ENCODE data around the gene ABCC10. TPM values are rescaled to one million over a fixed set of nuclear protein-coding genes. Genes with fewer than 3 reads are reported as not detected.
"Not testable (repeated sequence)": the region's sequence is repeated elsewhere in the genome, so short reads cannot be mapped to it uniquely, and the experiment has no call there.

The ABCC10 gene
- total RNA-seq, 6 experiments from 2014 or later, result 26.2 to 41.6 (median 30.3) TPM

DNA sequence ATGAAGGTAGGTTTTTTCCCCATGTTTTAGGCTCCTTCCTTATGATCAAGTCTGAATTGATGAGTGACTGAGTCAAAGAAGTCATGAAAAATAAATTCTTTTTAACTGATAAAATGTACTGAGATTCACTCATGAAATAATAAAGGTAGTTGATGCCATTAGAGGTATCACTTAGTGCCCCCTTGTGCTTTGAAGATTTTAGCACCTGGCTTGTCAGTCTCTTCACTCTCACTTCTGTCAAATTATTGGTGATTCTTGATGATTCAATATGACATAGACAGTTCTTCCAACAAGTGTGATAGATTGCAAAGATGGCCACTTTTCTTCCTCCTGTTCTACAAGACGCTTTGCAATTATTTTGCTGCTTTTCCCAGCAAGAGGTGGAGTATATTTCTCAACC lies 32.2 kb downstream of the ABCC10 start:
- TF ChIP-seq, protein P1, sequence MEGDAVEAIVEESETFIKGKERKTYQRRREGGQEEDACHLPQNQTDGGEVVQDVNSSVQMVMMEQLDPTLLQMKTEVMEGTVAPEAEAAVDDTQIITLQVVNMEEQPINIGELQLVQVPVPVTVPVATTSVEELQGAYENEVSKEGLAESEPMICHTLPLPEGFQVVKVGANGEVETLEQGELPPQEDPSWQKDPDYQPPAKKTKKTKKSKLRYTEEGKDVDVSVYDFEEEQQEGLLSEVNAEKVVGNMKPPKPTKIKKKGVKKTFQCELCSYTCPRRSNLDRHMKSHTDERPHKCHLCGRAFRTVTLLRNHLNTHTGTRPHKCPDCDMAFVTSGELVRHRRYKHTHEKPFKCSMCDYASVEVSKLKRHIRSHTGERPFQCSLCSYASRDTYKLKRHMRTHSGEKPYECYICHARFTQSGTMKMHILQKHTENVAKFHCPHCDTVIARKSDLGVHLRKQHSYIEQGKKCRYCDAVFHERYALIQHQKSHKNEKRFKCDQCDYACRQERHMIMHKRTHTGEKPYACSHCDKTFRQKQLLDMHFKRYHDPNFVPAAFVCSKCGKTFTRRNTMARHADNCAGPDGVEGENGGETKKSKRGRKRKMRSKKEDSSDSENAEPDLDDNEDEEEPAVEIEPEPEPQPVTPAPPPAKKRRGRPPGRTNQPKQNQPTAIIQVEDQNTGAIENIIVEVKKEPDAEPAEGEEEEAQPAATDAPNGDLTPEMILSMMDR (IDR thresholded peaks at IDR 0.05), result no peak
- no peak overlapping the region for H3K4me3 Mint-ChIP-seq
- DNase-seq, result no peak
- no peak overlapping the region for H3K27ac Mint-ChIP-seq
- no peaks in the 10 kb centered on the region for H3K36me3 Mint-ChIP-seq (ENCODE audit: low read depth)
- H3K9me3 Mint-ChIP-seq, result no peaks in the 10 kb centered on the region
- H3K27me3 Mint-ChIP-seq (ENCODE audit: insufficient read depth), result peaks cover 15% of the 10 kb centered on the region
- peaks cover 7% of the 10 kb centered on the region for H3K4me1 Mint-ChIP-seq (ENCODE audit: low read depth)

DNA sequence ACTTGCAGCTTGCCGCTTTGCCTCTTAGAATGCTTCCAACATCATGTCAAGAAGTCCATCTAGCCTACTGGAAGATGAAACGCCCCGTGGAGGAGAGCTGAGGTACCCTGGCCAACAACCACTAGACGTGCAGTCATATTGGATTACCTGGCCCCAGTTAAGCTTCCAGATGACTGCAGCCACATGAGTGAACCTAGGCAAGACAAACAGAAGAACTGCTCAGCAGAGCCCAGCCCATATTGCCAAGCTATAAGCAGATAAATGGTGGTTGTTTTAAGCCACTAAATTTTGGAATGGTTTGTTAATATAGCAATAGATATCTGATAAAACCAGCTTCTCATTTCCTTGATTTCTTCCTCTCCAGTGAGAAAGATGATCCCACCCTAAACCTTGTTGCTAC lies 32.7 kb downstream of the ABCC10 start:
- H3K9me3 Mint-ChIP-seq, result no peaks in the 10 kb centered on the region
- H3K36me3 Mint-ChIP-seq (ENCODE audit: low read depth), result no peaks in the 10 kb centered on the region
- no peak for DNase-seq
- peaks cover 15% of the 10 kb centered on the region for H3K27me3 Mint-ChIP-seq (ENCODE audit: insufficient read depth)
- H3K4me3 Mint-ChIP-seq, result no peak overlapping the region
- H3K4me1 Mint-ChIP-seq (ENCODE audit: low read depth), result peaks cover 7% of the 10 kb centered on the region
- H3K27ac Mint-ChIP-seq, result no peak overlapping the region
- TF ChIP-seq, protein P1 (IDR thresholded peaks at IDR 0.05), result no peak

DNA sequence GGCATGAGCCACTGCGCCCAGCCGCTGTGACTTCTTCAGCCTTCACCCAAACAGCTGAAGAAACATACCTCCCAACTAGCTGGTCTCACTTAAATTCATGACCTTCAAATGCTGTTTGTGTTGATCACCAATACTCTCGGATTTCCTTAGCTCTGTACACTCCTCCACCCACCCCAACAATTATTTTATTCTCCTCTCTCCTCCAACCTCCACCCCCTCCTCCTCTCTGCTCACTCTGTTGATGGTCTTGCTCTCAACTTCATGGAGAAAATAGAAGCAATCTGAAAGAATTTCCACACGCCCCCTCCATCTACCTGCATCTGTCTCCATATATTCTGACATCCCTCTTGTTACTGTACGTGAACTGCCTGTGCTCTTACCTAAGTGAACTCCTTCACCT lies 34.6 kb downstream of the ABCC10 start:
- TF ChIP-seq, protein P1 (IDR thresholded peaks at IDR 0.05), result no peak
- Mint-ChIP-seq H3K27me3 (ENCODE audit: insufficient read depth) (peaks cover 8% of the 10 kb centered on the region), H3K27ac (no peak overlapping the region), H3K9me3 (no peaks in the 10 kb centered on the region), H3K4me3 (no peak overlapping the region), H3K4me1 (ENCODE audit: low read depth) (0 out of 2 replicates have a peak, but pooled peaks cover 5% of the 10 kb centered on the region), H3K36me3 (ENCODE audit: low read depth) (no peaks in the 10 kb centered on the region)
- no peak for DNase-seq

DNA sequence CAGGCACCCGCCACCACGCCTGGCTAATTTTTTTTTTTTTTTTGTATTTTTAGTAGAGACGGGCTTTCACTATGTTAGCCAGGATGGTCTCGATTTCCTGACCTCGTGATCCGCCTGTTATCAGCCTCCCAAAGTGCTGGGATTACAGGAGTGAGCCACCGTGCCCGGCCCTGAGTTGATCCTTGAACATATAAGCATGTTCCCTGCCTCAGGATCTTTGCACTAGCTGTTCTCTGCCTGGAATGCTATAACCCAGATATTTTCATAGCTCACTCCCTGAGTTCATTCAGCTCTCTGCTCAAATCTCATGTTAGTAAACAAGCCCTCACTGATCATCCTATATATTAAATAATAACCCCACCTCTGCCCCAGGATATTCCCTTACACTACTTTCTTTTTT lies 37.0 kb downstream of the ABCC10 start:
- no peak overlapping the region for H3K4me3 Mint-ChIP-seq
- DNase-seq, result no peak
- no peaks in the 10 kb centered on the region for H3K36me3 Mint-ChIP-seq (ENCODE audit: low read depth)
- no peak overlapping the region for H3K27ac Mint-ChIP-seq
- H3K4me1 Mint-ChIP-seq (ENCODE audit: low read depth), result 0 out of 2 replicates have a peak, but pooled peaks cover 5% of the 10 kb centered on the region
- TF ChIP-seq, protein P1 (IDR thresholded peaks at IDR 0.05), result no peak
- H3K27me3 Mint-ChIP-seq (ENCODE audit: insufficient read depth), result peaks cover 13% of the 10 kb centered on the region
- no peaks in the 10 kb centered on the region for H3K9me3 Mint-ChIP-seq

DNA sequence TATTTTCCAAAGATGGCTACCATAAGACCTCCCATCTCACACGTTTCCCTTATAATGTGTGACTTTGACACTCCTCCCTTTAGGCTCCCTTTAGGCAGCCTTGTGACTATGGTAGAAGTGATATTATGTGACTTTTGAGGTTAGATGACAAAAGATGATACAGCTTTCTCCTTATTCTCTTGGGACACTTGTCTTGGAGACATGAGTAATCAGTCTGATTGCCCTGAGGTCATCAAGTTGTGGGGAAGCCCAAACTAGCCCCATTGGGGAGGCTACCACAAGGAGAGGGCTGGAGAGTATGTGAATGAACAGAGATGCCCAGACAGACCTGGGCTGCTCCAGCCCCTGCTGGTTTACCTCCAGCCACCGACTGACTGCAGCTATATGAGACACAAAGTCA lies 38.6 kb downstream of the ABCC10 start:
- H3K4me1 Mint-ChIP-seq (ENCODE audit: low read depth), result 0 out of 2 replicates have a peak, but pooled peaks cover 5% of the 10 kb centered on the region
- DNase-seq, result no peak
- H3K4me3 Mint-ChIP-seq, result no peak overlapping the region
- H3K27me3 Mint-ChIP-seq (ENCODE audit: insufficient read depth), result peaks cover 13% of the 10 kb centered on the region
- H3K27ac Mint-ChIP-seq, result no peak overlapping the region
- no peaks in the 10 kb centered on the region for H3K36me3 Mint-ChIP-seq (ENCODE audit: low read depth)
- TF ChIP-seq, protein P1 (IDR thresholded peaks at IDR 0.05), result no peak
- no peaks in the 10 kb centered on the region for H3K9me3 Mint-ChIP-seq

DNA sequence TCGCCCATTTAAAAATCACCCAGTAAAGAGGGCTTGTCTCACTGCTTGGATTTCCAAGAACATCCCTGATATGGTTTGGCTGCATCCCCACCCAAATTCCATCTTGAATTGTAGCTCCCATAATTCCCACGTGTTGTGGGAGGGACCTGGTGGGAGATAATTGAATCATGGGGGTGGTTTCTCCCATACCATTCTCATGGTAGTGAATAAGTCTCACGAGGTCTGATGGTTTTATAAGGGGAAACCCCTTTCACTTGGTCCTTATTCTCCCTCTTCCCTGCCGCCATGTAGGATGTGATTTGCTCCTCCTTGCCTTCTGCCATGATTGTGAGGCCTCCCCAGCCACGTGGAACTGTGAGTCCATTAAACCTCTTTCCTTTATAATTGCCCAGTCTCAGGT lies 39.9 kb downstream of the ABCC10 start:
- not testable (repeated sequence) for H3K4me1 Mint-ChIP-seq (ENCODE audit: low read depth); H3K4me3 Mint-ChIP-seq; DNase-seq; H3K36me3 Mint-ChIP-seq (ENCODE audit: low read depth); H3K27ac Mint-ChIP-seq; H3K9me3 Mint-ChIP-seq
- peaks cover 11% of the 10 kb centered on the region for H3K27me3 Mint-ChIP-seq (ENCODE audit: insufficient read depth)
